Breast epithelium (tissue), 3 donors: Measurements from ENCODE around the gene IFNGR2.

Source experiments
- CTCF ChIP-seq, 3 donors: fragments of 450-650 bp; IDR thresholded peaks; one replicate each; pipeline ENCODE4 v1.5.1; 2016 to 2017; ENCODE audit warnings: antibody characterized with exemption in 3 of 3, mild to moderate bottlenecking in 3 of 3, moderate library complexity in 3 of 3
- POLR2A ChIP-seq: fragments of 450-650 bp; IDR thresholded peaks from one replicate; pipeline ENCODE4 v1.6.1; 2016; ENCODE audit warnings: antibody characterized with exemption, mild to moderate bottlenecking, moderate library complexity
- POLR2AphosphoS5 ChIP-seq, 3 donors: sonication (generic); formaldehyde crosslinking; IDR thresholded peaks; one replicate each; pipeline ENCODE4 v1.6.1; 2017; ENCODE audit warnings: antibody characterized with exemption in 3 of 3

GRCh38 chr21:33375101-33375644 is 28.0 kb upstream of the IFNGR2 start:
- TF ChIP-seq CTCF (IDR thresholded peaks at IDR 0.05) = no peak
- no peak for TF ChIP-seq POLR2A
- no peak for TF ChIP-seq POLR2AphosphoS5 (IDR thresholded peaks at IDR 0.05)
